Heart left ventricle (tissue), 16 donors: ENCODE measurements around the gene NEURL2. TPM values are rescaled to one million over a fixed set of nuclear protein-coding genes. Genes with fewer than 3 reads are reported as not detected.

ENCODE experiments used
- ATAC-seq, 4 donors: fragments of 200-7000 bp; cut with Tn5 transposase; one replicate each; pipeline ENCODE4 v1.9.1; 2020 to 2022; ENCODE audit warnings: moderate library complexity in 4 of 4, mild to moderate bottlenecking in 3 of 4, moderate number of reproducible peaks in 1 of 4
- DNase-seq, 5 donors: peaks; one replicate each; pipeline ENCODE4 v3.0.0-alpha.2; 2020
- H3K27ac ChIP-seq, 12 donors: fragments of 200-600 bp; sonication (generic) in 4 of 12; one replicate each; pipeline versions ENCODE4 v1.5.0 to v1.8.0; 2016 to 2022; ENCODE audit warnings: mild to moderate bottlenecking in 2 of 12
- H3K27me3 ChIP-seq, 9 donors: fragments of 200-600 bp; sonication (generic) in 2 of 9; one replicate each; pipeline versions ENCODE4 v1.5.1 to v1.8.0; 2016 to 2022; ENCODE audit warnings: mild to moderate bottlenecking in 3 of 9
- H3K36me3 ChIP-seq, 9 donors: fragments of 200-600 bp; sonication (generic) in 2 of 9; one replicate each; pipeline versions ENCODE4 v1.5.0 to v1.8.0; 2018 to 2022; ENCODE audit warnings: mild to moderate bottlenecking in 2 of 9
- H3K4me1 ChIP-seq, 12 donors: fragments of 200-600 bp; sonication (generic) in 4 of 12; one replicate each; pipeline versions ENCODE4 v1.5.0 to v1.8.0; 2016 to 2022; ENCODE audit warnings: mild to moderate bottlenecking in 3 of 12
- H3K4me3 ChIP-seq, 12 donors: fragments of 200-600 bp; sonication (generic) in 4 of 12; one replicate each; pipeline versions ENCODE4 v1.5.0 to v1.8.0; 2017 to 2022; ENCODE audit warnings: mild to moderate bottlenecking in 9 of 12, moderate library complexity in 4 of 12
- H3K9me3 ChIP-seq, 12 donors: fragments of 200-600 bp; sonication (generic) in 4 of 12; one replicate each; pipeline versions ENCODE4 v1.5.0 to v1.8.0; 2016 to 2022; ENCODE audit warnings: mild to moderate bottlenecking in 1 of 12
- POLR2A ChIP-seq, 2 donors: fragments of 450-650 bp; IDR thresholded peaks; one replicate each; pipeline ENCODE4 v1.6.1; 2017; ENCODE audit warnings: antibody characterized with exemption in 2 of 2, mild to moderate bottlenecking in 2 of 2, moderate library complexity in 2 of 2
- WGBS, 4 donors: extraction: QIAGEN DNeasy Blood & Tissue Kit in 2 of 4; methylation state at CpG; one replicate each; pipeline versions ENCODE4 v1.1.5 to v1.1.7; 2013 to 2018; 5-methylcytosine and 5-hydroxymethylcytosine counted together
- intact Hi-C, 10 donors: fragments of 100-400 bp; cut with DNase I; formaldehyde crosslinking; loops; one replicate each; pipeline versions ENCODE4 v1.11.1 to v1.14.2; 2022
- polyA plus RNA-seq, 2 donors: library from polyadenylated mRNA; stranded (reverse); fragments of 200-250 nt; gene quantifications; one replicate each; pipeline ENCODE4 v1.2.3, GENCODE V29; 2013
- total RNA-seq, 9 donors: library from RNA; depleted of rRNA in 2 of 9; stranded (reverse); fragments of >200 nt in 2 of 9; fragmentation: NEBNext Ultra II Directional in 3 of 9; extraction: Animal tissue kit (Norgen Biotek cat#: 25700) in 3 of 9; gene quantifications; one replicate each; pipeline versions ENCODE4 v1.1.0 to v1.2.4, GENCODE V29; 2016 to 2023
- TF ChIP-seq, protein P1 (sequence below), 12 donors: fragments of 200-600 bp; sonication (generic) in 4 of 12; IDR thresholded peaks; one replicate each; pipeline versions ENCODE4 v1.5.0 to v1.8.0; 2018 to 2022; ENCODE audit warnings: antibody characterized with exemption in 12 of 12, mild to moderate bottlenecking in 5 of 12
- donor health status: ischemic (EF 13 %, LVEDD 7.1; RV severe dilation, severe dysfunction).
- donor health status: healthy with polysubstance abuse.
- donor health status: DM: no; HTN: yes; CAD: no.
- donor health status: DM: no; HTN: no; CAD: no.
- donor health status: ischemic (EF 25% LVEDD 6.9; RV normal size, moderate dysfunction).
- donor health status: ischemic (EF 25% LVEDD 5.7; RV mildly dilated, moderate dysfunction).
- donor health status: healthy.
- donor health status: DM: yes; HTN: yes; CAD: no.
- donor health status: ischemic (EF 35%, LVEDD 5.7; RV mildly dilated, moderate dysfunction).
- donor health status: nonischemic (EF 11% LVEDD 7.7; RV severe dilation, severe dysfunction).
- donor health status: DM: yes; HTN: yes; CAD: no.
- donor health status: PGD.
- donor health status: ischemic (EF 29% LVEDD 5.4; RV normal size, mild dysfunction).
- donor health status: nonischemic (EF 23%, LVEDD 6.1; RV moderate dilation, normal function).

NEURL2 gene
- total and polyA plus RNA-seq, 11 donors: 3.0 to 14.8 (median 8.4) TPM

DNA sequence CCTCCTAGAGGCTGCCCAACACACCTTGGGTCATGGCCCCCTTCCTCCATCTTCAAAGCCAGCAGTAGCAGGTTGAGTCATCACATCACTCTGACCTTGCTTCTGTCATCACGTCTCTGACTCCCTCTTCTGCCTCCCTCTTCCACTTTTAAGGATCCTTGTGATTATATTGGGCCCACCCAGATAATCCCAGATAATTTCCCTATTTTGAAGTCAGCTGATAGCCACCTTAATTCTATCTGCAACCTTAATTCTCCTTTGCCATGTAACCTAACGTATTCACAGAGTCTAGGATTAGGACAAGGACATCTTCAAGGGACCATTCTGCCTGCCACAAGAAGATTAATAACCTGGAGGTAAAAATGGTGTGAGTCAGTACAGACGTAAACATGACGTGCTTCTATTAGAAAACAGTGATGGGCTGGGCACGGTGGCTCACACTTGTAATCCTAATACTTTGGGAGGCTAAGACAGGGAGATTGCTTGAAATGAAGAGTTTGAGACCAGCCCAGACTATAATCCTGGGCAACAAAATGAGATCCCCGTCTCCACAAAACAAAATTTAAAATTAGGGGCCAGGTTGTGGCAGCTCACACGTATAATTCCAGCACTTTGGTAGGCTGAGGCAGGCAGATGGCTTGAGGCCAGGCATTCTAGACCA, 30.3 kb downstream of the NEURL2 start:
- no peaks in the 10 kb centered on the region for H3K36me3 ChIP-seq
- H3K4me3 ChIP-seq: no peak overlapping the region
- DNase-seq (no peak), ATAC-seq (no peak)
- intact Hi-C loops: no loop called here
- TF ChIP-seq, protein P1, sequence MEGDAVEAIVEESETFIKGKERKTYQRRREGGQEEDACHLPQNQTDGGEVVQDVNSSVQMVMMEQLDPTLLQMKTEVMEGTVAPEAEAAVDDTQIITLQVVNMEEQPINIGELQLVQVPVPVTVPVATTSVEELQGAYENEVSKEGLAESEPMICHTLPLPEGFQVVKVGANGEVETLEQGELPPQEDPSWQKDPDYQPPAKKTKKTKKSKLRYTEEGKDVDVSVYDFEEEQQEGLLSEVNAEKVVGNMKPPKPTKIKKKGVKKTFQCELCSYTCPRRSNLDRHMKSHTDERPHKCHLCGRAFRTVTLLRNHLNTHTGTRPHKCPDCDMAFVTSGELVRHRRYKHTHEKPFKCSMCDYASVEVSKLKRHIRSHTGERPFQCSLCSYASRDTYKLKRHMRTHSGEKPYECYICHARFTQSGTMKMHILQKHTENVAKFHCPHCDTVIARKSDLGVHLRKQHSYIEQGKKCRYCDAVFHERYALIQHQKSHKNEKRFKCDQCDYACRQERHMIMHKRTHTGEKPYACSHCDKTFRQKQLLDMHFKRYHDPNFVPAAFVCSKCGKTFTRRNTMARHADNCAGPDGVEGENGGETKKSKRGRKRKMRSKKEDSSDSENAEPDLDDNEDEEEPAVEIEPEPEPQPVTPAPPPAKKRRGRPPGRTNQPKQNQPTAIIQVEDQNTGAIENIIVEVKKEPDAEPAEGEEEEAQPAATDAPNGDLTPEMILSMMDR (IDR thresholded peaks at IDR 0.05): no peak
- TF ChIP-seq POLR2A (IDR thresholded peaks at IDR 0.05): no peak
- no peaks in the 10 kb centered on the region for H3K9me3 ChIP-seq
- H3K27ac ChIP-seq: no peak overlapping the region
- H3K4me1 ChIP-seq: peaks cover 3 to 25% (median 19%) of the 10 kb centered on the region in 12 donors
- 65 to 78% (median 74%) methylated on average over 7 of the region's 7 CpGs for WGBS, 4 donors
- H3K27me3 ChIP-seq: no peaks in the 10 kb centered on the region

DNA sequence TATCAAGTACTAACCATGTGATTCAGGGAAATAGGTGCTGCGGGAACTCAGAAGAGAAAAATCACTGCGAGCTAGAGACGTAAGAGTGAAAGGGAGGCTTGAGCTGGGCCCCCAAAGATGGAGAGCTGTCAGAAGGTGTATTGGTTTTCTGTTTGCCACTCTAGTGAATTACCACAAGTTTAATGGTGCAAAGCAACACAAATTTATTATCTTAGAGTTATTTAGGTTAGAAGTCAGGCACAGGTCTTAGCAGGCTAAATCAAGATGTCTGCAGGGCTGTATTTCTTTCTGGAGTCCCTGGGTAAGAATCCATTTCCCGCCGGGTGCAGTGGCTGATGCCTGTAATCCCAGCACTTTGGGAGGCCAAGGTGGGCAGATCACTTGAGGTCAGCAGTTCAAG, 31.1 kb downstream of the NEURL2 start:
- Histone ChIP-seq H3K4me3 (no peak overlapping the region), H3K4me1 (peaks cover 3 to 33% (median 27%) of the 10 kb centered on the region in 12 donors), H3K36me3 (peaks cover 0 to 3% (median 0%) of the 10 kb centered on the region in 9 donors), H3K27ac (no peak overlapping the region), H3K27me3 (no peaks in the 10 kb centered on the region), H3K9me3 (no peaks in the 10 kb centered on the region)
- DNase-seq (no peak), ATAC-seq (no peak)
- TF ChIP-seq POLR2A (IDR thresholded peaks at IDR 0.05): no peak
- TF ChIP-seq, protein P1 (IDR thresholded peaks at IDR 0.05): no peak
- WGBS, 4 donors: 95 to 98% (median 96%) methylated on average over 5 of the region's 5 CpGs
- intact Hi-C loops: no loop called here

DNA sequence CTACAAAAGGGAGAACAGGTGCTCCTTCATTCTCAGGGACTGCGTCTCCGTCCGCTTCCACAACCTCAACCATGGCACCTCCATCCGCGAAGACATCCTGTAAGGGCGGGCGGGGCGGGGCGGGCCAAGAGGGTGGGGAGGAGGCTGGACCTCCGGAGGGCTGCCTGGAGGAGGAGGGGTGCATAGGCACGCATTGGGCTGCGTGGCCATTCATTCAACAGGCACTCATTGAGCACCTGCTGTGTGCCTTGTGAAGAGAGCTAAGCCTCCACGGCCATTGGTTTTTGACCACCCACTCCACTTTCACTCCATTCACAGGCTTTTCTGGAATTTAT, 33.2 kb downstream of the NEURL2 start:
- ATAC-seq (no peak), DNase-seq (no peak)
- Histone ChIP-seq H3K27ac (peak overlapping the region; percentile 7 to 94 (median 84)), H3K27me3 (no peaks in the 10 kb centered on the region), H3K4me3 (peak overlapping the region; percentile 43 to 98 (median 90)), H3K4me1 (peaks cover 3 to 37% (median 31%) of the 10 kb centered on the region in 12 donors), H3K36me3 (peaks cover 0 to 21% (median 10%) of the 10 kb centered on the region in 9 donors), H3K9me3 (no peaks in the 10 kb centered on the region)
- TF ChIP-seq, protein P1 (IDR thresholded peaks at IDR 0.05): no peak
- no peak for TF ChIP-seq POLR2A (IDR thresholded peaks at IDR 0.05)
- intact Hi-C loops: loop anchor here in 1 of 10 donors (2.0 kb wide), 1 partner anchor 77 kb away; the partner anchor contains the start of gene PCIF1
- WGBS, 4 donors: 14 to 21% (median 15%) methylated on average over 12 to 13 of the region's 13 CpGs

DNA sequence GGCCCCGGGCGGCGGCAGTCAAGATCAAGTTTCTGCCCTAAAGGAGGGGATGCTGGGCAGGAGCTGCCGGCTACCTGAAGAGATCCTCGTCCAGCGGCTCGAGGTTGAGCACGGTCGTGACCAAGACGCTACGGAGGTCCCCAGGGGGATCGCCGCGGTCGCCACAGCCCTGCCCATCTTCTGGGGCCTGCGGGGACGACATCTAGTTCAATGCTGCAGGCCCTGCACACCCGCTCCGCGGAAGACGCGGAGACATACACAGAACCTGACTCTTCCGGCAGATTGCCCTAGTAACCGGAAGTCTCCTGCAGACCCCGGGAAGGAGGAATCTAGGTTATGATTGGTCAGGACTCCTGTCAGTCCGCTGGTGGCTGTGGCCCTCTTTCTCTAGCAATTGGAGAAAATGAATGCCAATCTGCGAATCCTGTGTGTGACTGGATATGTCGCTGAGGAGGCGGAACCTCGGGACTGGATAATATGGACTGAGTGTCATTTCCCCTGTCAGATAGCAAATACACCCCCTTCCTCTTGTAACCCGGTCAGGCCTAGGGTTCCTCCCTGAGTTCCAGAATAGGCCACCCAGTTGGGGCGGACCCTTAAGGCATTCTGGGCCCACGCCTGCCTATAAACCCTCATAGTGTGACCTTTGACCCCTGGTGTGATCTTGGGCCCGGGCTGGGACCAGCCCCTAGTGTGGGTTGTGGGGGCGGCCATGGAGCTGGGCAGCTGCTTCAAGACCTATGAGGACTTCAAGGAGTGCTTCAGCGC, 33.7 kb downstream of the NEURL2 start, which contains the start of the genes ACOT8 and ZSWIM3:
TSS of gene ACOT8 (minus strand) at position 279 of the 768 bp plus-strand sequence. CDS start at position 202, 77 bp downstream.
TSS of gene ZSWIM3 (plus strand) at position 501 of the 768 bp plus-strand sequence. CDS start at position 713, 212 bp downstream.
- Histone ChIP-seq H3K9me3 (no peaks in the 10 kb centered on the region), H3K4me1 (peaks cover 3 to 37% (median 31%) of the 10 kb centered on the region in 12 donors), H3K36me3 (peaks cover 0 to 27% (median 15%) of the 10 kb centered on the region in 9 donors), H3K27ac (peak within 1 kb of the TSS; percentile 7 to 94 (median 84)), H3K4me3 (peak within 1 kb of the TSS; percentile 69 to 98 (median 92)), H3K27me3 (no peaks in the 10 kb centered on the region)
- DNase-seq: peak; percentile 89 to 100 (median 98)
- intact Hi-C loops: loop anchor here in 1 of 10 donors (2.0 kb wide), 1 partner anchor 78 kb away; the partner anchor contains the start of gene PCIF1
- peak; percentile 97 to 100 (median 98) for ATAC-seq
- TF ChIP-seq POLR2A (IDR thresholded peaks at IDR 0.05): peak in 1 of 2 donors; percentile 82
- TF ChIP-seq, protein P1 (IDR thresholded peaks at IDR 0.05): no peak
- 0 to 1% (median 1%) methylated on average over 12 to 36 of the region's 36 CpGs for WGBS, 4 donors
